ENCODE measurements around the gene SASH1.

- TF ChIP-seq CTCF (IDR thresholded peaks at IDR 0.05; ENCODE audit: borderline replicate concordance, extremely low read depth, low read length, poor library complexity, severe bottlenecking) (no peak), EZH2 (IDR thresholded peaks at IDR 0.05; ENCODE audit: borderline replicate concordance, low read depth, low read length, severe bottlenecking) (no peak)
Observed at GRCh38 chr6:148547110-148547509, 204.5 kb downstream of the SASH1 start.
